ENCODE measurements around the gene ADRA1B. TPM values are rescaled to one million over a fixed set of nuclear protein-coding genes. Genes with fewer than 3 reads are reported as not detected.
"Not testable (repeated sequence)": the region's sequence is repeated elsewhere in the genome, so short reads cannot be mapped to it uniquely, and the experiment has no call there.

Gene ADRA1B
- total and polyA plus RNA-seq, 9 donors, result 0.11 to 0.34 (median 0.24) TPM

DNA sequence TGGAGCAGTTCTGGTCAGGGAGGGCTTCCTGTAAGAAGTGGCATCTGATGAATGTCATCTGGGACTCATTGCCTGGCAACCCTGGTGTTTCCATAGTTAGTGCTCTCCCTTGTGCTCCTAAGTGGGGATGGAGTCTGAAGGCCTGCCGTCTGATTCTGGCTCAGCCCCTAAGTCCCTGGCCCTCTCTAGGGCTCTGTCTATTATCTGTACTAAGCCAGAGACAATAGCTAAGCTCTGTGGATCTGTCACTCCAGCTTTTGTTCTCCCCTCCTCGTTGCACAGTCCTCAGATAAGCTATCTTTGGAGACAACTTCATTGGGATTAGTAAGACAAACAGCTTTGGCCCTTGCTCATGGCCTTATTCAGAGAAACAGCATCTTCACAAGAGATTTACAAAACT lies 62.1 kb downstream of the ADRA1B start:
- no peak overlapping the region for H3K4me3 ChIP-seq (ENCODE audit: low read length)
- peaks cover 41% of the 10 kb centered on the region for H3K27me3 ChIP-seq (ENCODE audit: control insufficient read depth, insufficient read depth, low read length)
- no peaks in the 10 kb centered on the region for H3K9me3 ChIP-seq (replicated peaks; ENCODE audit: control insufficient read depth, low read depth, low read length)
- H3K36me3 ChIP-seq (ENCODE audit: control insufficient read depth, insufficient read depth, low read length), result no peaks in the 10 kb centered on the region
- H3K4me1 ChIP-seq (ENCODE audit: control insufficient read depth, insufficient read depth, low read length), result no peaks in the 10 kb centered on the region
- no peak for DNase-seq
- WGBS (ENCODE audit: insufficient coverage), result 0% methylated on average over 1 of the region's 2 CpGs
- no peak overlapping the region for H3K27ac ChIP-seq (ENCODE audit: low read length)

DNA sequence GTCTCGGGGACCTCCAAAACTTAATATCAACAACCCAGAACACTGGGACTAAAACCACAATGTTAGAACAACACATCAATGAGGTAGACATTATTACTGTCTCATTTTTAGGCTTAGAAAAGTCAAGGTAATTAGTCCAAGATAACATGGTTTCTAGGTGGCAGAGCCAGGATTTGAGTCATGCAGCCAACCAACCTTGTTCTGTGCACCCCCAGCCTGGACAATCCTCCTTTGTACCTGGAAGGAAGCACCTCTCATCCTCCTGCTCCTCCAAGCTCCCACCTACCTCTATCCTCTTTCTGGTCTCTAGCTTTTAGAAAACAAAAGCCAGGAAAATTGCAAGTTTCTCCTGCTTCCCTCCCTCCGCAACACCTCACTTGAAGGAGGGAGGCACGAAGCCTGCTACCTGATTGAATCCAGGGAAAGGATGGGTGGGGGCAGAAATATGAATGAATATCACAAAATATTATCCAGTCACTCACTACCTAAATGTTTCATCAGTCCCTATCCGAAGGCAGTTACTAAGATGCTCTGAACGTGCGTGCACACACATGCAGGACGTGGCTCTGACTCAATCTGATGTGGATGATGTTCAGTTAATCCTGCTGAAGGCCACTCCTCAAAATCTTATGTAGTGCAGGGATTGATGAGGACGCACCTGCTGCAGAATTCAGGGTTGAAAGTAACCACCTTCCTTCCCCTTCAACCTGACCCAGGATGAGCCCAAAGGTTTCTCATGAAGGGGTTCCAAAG lies 66.3 kb downstream of the ADRA1B start:
- peaks cover 7% of the 10 kb centered on the region for H3K4me1 ChIP-seq (ENCODE audit: control insufficient read depth, insufficient read depth, low read length)
- no peaks in the 10 kb centered on the region for H3K36me3 ChIP-seq (ENCODE audit: control insufficient read depth, insufficient read depth, low read length)
- 93% methylated on average over 3 of the region's 8 CpGs for WGBS (ENCODE audit: insufficient coverage)
- H3K27ac ChIP-seq (ENCODE audit: low read length), result no peak overlapping the region
- H3K27me3 ChIP-seq (ENCODE audit: control insufficient read depth, insufficient read depth, low read length), result peaks cover 54% of the 10 kb centered on the region
- no peak for DNase-seq
- H3K4me3 ChIP-seq (ENCODE audit: low read length), result no peak overlapping the region
- H3K9me3 ChIP-seq (replicated peaks; ENCODE audit: control insufficient read depth, low read depth, low read length), result no peaks in the 10 kb centered on the region

DNA sequence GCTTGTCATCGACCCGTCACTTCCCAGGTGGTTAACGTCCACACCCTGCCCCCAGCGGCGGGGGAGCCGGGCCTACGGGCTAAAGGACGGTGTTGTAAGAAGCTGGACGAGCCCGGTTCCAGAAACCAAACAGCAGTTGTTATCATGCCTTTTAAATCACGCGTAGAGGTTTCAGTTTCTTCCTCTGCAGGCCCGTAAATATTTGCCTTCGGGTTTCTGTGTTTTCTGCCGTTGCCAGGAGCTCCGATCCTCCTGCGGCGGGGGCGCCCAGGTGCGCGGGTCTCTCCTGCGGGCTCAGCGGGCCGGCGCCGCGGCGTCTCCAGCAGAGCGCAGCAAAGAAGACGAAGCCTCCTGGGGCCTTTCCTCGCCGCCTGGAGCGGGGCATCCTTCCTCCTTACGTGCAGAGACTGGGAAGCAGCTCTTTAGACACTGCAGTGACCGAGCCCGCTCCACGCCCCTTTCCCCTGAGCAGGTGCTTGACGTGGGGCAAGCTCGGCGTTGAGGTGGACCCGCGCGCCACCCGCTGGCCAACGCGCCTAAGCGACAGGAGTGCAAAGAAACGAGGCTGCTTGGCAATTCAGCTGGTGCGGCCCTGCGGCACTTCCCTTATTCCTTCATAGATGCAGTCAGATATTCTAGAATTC lies 70.9 kb downstream of the ADRA1B start:
- Histone ChIP-seq H3K27me3 (ENCODE audit: control insufficient read depth, insufficient read depth, low read length) (peaks cover 54% of the 10 kb centered on the region), H3K36me3 (ENCODE audit: control insufficient read depth, insufficient read depth, low read length) (no peaks in the 10 kb centered on the region), H3K9me3 (replicated peaks; ENCODE audit: control insufficient read depth, low read depth, low read length) (no peaks in the 10 kb centered on the region), H3K4me3 (ENCODE audit: low read length) (peak overlapping the region; percentile 13), H3K27ac (ENCODE audit: low read length) (no peak overlapping the region), H3K4me1 (ENCODE audit: control insufficient read depth, insufficient read depth, low read length) (peaks cover 7% of the 10 kb centered on the region)
- under 1% methylated on average over 45 of the region's 50 CpGs for WGBS (ENCODE audit: insufficient coverage)
- peak; percentile 40 for DNase-seq

DNA sequence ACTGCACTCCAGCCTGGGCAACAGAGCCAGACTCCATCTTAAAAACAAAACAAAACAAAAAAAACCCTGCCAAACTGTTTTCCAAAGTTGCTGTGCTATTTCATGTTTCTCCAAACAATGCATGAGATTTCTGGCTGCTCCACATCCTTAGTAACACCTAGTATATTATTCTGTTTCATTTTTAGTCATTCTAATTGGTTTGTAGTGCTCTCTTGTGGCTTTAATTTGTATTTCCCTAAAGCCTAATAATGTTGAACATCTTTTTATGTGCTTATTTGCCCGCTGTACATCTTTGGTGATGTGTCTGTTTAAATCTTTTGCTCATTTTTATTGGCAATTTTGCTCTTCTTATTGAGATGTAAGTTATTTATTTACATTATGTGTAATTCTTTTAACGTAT lies 74.2 kb downstream of the ADRA1B start:
- no peak for DNase-seq
- Histone ChIP-seq H3K36me3 (ENCODE audit: control insufficient read depth, insufficient read depth, low read length) (no peaks in the 10 kb centered on the region), H3K4me1 (ENCODE audit: control insufficient read depth, insufficient read depth, low read length) (peaks cover 7% of the 10 kb centered on the region), H3K4me3 (ENCODE audit: low read length) (no peak overlapping the region), H3K9me3 (replicated peaks; ENCODE audit: control insufficient read depth, low read depth, low read length) (peaks cover 6% of the 10 kb centered on the region), H3K27me3 (ENCODE audit: control insufficient read depth, insufficient read depth, low read length) (peaks cover 32% of the 10 kb centered on the region), H3K27ac (ENCODE audit: low read length) (no peak overlapping the region)
- no CpG with 5 or more reads among the region's 2 CpGs for WGBS (ENCODE audit: insufficient coverage)

DNA sequence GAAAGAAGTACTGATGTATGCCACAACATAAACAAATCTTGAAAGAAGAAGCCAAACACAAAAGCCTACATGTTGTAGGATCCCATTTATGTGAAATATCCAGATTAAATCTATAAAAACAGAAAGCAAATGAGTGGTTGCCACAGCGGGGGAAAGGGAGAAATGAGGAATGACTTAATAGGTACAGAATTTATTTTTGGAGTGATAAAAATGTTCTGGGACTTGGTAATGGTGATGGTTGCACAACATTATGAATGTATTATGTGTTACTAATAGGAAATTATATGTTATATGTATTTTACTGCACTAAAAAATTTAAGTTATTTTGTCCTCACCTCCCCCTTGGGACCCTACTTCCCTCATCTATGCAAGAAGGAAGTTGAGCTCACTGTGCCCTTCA lies 76.3 kb downstream of the ADRA1B start:
- no peaks in the 10 kb centered on the region for H3K4me1 ChIP-seq (ENCODE audit: control insufficient read depth, insufficient read depth, low read length)
- no peak overlapping the region for H3K27ac ChIP-seq (ENCODE audit: low read length)
- no peaks in the 10 kb centered on the region for H3K36me3 ChIP-seq (ENCODE audit: control insufficient read depth, insufficient read depth, low read length)
- DNase-seq, result no peak
- no CpG with 5 or more reads among the region's 1 CpG for WGBS (ENCODE audit: insufficient coverage)
- H3K4me3 ChIP-seq (ENCODE audit: low read length), result no peak overlapping the region
- H3K9me3 ChIP-seq (replicated peaks; ENCODE audit: control insufficient read depth, low read depth, low read length), result peaks cover 6% of the 10 kb centered on the region
- H3K27me3 ChIP-seq (ENCODE audit: control insufficient read depth, insufficient read depth, low read length), result peaks cover 12% of the 10 kb centered on the region

DNA sequence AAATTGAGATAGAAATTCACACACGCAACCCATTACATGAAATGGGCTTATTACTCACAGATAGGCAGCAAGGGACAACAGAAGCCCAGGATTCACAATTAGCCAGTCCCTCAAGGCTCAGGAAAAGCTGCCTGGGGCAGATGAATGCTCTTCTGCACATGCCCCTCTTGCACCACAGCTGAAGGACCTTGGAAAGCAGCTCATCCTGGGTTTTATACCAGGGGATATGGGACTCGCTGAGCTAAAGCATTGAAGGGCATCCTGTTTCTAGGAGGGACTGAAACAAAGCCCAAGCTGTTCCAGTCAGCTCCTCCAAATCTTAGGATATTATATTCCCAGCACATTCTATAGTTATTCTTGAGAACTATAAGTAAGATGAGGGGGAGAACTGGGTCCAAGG lies 76.9 kb downstream of the ADRA1B start:
- no peaks in the 10 kb centered on the region for H3K36me3 ChIP-seq (ENCODE audit: control insufficient read depth, insufficient read depth, low read length)
- H3K9me3 ChIP-seq (replicated peaks; ENCODE audit: control insufficient read depth, low read depth, low read length), result peaks cover 6% of the 10 kb centered on the region

DNA sequence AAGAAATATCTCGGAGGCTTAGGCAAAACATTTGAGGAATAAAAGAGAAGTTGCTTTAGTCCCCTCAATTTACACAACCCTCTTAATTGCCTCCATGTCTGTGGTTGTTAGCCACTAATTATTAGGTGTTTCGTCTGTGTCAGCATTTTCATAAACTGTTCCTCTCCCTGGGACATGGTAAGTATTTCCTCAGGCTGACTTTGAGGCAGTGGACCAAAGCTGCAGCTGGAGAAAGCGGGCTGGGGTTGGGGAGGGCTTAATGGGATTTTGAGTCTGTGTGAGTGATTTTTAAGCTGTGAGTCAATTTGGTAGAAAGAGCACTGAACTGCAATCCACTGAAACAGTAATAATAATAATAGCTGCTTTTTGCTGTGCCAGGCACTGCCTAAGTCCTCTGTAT lies 79.6 kb downstream of the ADRA1B start:
- Histone ChIP-seq H3K4me3 (ENCODE audit: low read length) (no peak overlapping the region), H3K4me1 (ENCODE audit: control insufficient read depth, insufficient read depth, low read length) (no peaks in the 10 kb centered on the region), H3K9me3 (replicated peaks; ENCODE audit: control insufficient read depth, low read depth, low read length) (peaks cover 6% of the 10 kb centered on the region), H3K36me3 (ENCODE audit: control insufficient read depth, insufficient read depth, low read length) (no peaks in the 10 kb centered on the region), H3K27me3 (ENCODE audit: control insufficient read depth, insufficient read depth, low read length) (peaks cover 2% of the 10 kb centered on the region), H3K27ac (ENCODE audit: low read length) (no peak overlapping the region)
- no CpG with 5 or more reads among the region's 3 CpGs for WGBS (ENCODE audit: insufficient coverage)
- no peak for DNase-seq

More for the DNA sequence above, 76.9 kb downstream of the ADRA1B start:
- H3K27me3 ChIP-seq (ENCODE audit: control insufficient read depth, insufficient read depth, low read length), result peaks cover 5% of the 10 kb centered on the region
- DNase-seq, result no peak
- no peak overlapping the region for H3K4me3 ChIP-seq (ENCODE audit: low read length)
- 100% methylated on average over 1 of the region's 2 CpGs for WGBS (ENCODE audit: insufficient coverage)
- H3K4me1 ChIP-seq (ENCODE audit: control insufficient read depth, insufficient read depth, low read length), result no peaks in the 10 kb centered on the region
- H3K27ac ChIP-seq (ENCODE audit: low read length), result no peak overlapping the region

DNA sequence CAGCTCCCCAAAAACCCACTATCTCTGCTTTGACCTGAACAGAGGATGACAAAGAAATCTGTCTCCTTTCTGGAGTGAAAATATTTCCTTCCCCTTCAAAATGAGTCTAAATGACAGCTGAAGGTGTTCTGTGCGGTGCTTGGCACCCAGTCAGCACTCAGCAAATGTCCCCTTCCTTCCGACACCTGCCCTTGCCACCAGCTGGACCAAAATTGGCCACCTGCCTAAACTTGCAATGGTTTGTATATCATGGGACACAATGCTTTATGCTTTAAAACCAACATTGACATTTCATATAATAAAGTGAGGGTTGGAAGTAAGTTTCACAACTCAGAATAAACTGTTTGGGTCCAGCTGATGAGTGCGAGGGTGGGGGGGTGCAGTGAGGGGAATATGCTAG lies 85.2 kb downstream of the ADRA1B start:
- Histone ChIP-seq H3K9me3 (replicated peaks; ENCODE audit: control insufficient read depth, low read depth, low read length) (no peaks in the 10 kb centered on the region), H3K36me3 (ENCODE audit: control insufficient read depth, insufficient read depth, low read length) (no peaks in the 10 kb centered on the region), H3K27ac (ENCODE audit: low read length) (peak overlapping the region; percentile 15), H3K27me3 (ENCODE audit: control insufficient read depth, insufficient read depth, low read length) (peaks cover 2% of the 10 kb centered on the region), H3K4me1 (ENCODE audit: control insufficient read depth, insufficient read depth, low read length) (peaks cover 7% of the 10 kb centered on the region), H3K4me3 (ENCODE audit: low read length) (no peak overlapping the region)
- peak; percentile 46 for DNase-seq
- WGBS (ENCODE audit: insufficient coverage), result 89% methylated on average over 1 of the region's 3 CpGs

DNA sequence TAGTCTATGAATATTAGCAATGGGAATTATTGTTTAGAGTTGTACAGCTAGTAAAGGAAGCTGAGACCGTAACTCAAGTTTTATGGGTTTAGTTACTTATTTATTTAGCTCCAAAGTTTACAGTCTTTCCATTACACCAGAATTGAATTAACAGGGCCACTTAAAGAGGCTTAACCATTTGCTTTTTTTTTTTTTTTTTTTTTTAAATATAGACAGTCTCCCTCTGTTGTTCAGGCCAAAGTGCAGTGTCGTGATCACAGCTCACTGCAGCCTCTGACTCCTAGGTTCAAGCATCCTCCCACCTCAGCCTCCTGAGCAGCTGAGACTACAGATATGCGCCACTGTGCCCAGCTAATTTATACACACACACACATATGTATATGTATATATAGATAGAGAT lies 91.2 kb downstream of the ADRA1B start:
- no peak for DNase-seq
- H3K9me3 ChIP-seq (replicated peaks; ENCODE audit: control insufficient read depth, low read depth, low read length), result no peaks in the 10 kb centered on the region
- WGBS (ENCODE audit: insufficient coverage), result no CpG with 5 or more reads among the region's 3 CpGs

DNA sequence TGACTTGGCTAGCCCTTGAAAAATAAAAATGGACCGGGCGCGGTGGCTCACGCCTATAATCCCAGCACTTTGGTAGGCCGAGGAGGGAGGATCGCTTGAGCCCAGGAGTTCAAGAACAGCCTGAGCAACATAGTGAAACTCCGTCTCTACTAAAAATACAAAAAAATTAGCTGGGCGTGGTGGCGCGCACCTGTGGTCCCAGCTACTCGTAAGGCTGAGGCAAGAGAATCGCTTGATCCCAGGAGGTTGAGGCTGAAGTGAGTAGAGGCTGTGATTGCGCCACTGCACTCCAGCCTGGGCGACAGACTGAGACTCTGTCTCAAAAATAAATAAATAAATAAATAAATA lies 92.2 kb downstream of the ADRA1B start:
- not testable (repeated sequence) for H3K4me1 ChIP-seq (ENCODE audit: control insufficient read depth, insufficient read depth, low read length); H3K9me3 ChIP-seq (replicated peaks; ENCODE audit: control insufficient read depth, low read depth, low read length); H3K27ac ChIP-seq (ENCODE audit: low read length); H3K36me3 ChIP-seq (ENCODE audit: control insufficient read depth, insufficient read depth, low read length); DNase-seq; H3K27me3 ChIP-seq (ENCODE audit: control insufficient read depth, insufficient read depth, low read length)
- 100% methylated on average over 2 of the region's 14 CpGs for WGBS (ENCODE audit: insufficient coverage)
- H3K4me3 ChIP-seq (ENCODE audit: low read length), result peak overlapping the region; percentile 89

More for the DNA sequence above, 91.2 kb downstream of the ADRA1B start:
- H3K27me3 ChIP-seq (ENCODE audit: control insufficient read depth, insufficient read depth, low read length), result no peaks in the 10 kb centered on the region
- no peak overlapping the region for H3K27ac ChIP-seq (ENCODE audit: low read length)
- peaks cover 9% of the 10 kb centered on the region for H3K36me3 ChIP-seq (ENCODE audit: control insufficient read depth, insufficient read depth, low read length)
- H3K4me3 ChIP-seq (ENCODE audit: low read length), result no peak overlapping the region
- peaks cover 9% of the 10 kb centered on the region for H3K4me1 ChIP-seq (ENCODE audit: control insufficient read depth, insufficient read depth, low read length)
